ENCODE data around the gene NAPSA.

The NAPSA gene

DNA sequence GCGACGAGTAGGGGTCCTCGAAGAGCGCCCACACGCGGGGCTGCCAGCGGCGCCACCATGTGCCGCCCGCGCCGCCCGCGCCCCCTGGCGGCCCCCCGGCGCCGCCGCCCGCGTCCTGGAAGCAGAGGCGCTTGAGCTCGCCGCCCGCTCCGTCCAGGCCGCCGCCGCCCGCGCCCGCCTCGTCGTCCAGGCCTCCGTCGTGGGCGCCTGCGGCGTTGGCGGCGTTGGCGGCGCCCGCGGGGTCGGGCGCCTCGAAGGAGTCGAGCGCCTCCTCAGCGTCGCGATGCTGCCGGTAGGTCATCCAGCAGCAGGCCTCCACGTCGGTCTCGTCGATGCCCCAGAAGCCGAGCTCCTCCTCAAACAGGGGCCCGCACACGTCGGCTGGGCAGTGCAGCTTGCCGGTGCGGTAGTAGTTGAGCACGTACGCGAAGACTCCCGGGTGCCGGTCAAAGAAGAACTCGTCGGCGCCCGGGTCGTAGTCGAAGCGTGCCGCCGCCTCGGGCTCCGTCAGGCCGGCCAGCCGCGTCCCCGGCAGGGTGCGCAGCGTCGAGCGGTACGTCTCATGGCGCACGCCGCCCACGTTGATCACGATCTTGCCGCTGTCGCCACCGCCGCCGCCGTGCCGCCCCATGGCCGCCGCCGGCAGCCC is 37.1 kb downstream of the NAPSA start:
- peaks cover 54% of the 10 kb centered on the region for H3K4me1 Mint-ChIP-seq
- H3K9me3 Mint-ChIP-seq = no peaks in the 10 kb centered on the region
- H3K36me3 Mint-ChIP-seq (ENCODE audit: low read depth) = no peaks in the 10 kb centered on the region

DNA sequence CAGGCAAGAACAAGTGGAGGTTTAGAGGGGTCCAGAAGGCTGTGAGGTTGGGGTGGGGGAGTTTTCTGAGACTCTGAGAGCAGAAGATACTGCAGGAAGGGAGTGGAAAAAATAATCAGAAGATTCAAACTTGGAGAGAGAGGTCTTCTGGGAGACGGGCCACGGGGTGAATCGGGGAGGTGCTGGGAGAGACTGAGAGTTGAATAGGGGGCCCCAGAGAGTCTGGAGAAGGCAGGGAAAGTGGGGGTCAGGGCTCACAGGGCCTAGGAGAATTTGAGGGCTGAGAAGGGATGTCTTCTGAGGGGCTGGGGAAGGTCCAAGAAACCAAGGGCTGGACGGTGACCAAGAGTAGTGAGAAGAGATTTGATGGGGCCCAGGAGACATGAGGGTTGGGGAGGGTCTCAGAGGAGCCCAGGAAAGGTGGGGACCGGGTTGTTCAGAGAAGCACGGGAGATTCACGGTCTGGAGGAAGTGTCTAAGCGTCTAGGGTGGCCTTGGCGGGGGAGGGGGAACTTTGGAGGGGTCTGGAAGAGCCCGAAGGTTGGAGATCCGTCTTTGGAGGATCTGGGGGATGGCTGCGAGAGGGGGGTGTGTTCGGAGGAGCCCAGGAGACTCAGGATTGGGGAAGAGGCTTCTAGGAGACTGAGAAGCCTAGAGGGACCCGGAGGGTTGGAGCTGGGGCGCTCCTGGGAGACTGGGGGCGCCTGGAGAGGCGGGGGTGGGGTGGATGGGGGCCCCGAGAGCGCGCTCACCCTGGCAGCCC is 37.8 kb downstream of the NAPSA start:
- Mint-ChIP-seq H3K27me3 (ENCODE audit: low read depth) (peaks cover 44% of the 10 kb centered on the region), H3K4me1 (peaks cover 51% of the 10 kb centered on the region), H3K27ac (peak overlapping the region in 2 of 3 experiments; percentile 30 to 72), H3K4me3 (peak overlapping the region; percentile 76 to 88 (median 85)), H3K9me3 (no peaks in the 10 kb centered on the region), H3K36me3 (ENCODE audit: low read depth) (peaks cover under 1% of the 10 kb centered on the region)
- TF ChIP-seq, protein P1, sequence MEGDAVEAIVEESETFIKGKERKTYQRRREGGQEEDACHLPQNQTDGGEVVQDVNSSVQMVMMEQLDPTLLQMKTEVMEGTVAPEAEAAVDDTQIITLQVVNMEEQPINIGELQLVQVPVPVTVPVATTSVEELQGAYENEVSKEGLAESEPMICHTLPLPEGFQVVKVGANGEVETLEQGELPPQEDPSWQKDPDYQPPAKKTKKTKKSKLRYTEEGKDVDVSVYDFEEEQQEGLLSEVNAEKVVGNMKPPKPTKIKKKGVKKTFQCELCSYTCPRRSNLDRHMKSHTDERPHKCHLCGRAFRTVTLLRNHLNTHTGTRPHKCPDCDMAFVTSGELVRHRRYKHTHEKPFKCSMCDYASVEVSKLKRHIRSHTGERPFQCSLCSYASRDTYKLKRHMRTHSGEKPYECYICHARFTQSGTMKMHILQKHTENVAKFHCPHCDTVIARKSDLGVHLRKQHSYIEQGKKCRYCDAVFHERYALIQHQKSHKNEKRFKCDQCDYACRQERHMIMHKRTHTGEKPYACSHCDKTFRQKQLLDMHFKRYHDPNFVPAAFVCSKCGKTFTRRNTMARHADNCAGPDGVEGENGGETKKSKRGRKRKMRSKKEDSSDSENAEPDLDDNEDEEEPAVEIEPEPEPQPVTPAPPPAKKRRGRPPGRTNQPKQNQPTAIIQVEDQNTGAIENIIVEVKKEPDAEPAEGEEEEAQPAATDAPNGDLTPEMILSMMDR (IDR thresholded peaks at IDR 0.05; ENCODE audit: unreplicated experiment in 3 of 3) = no peak

More for the DNA sequence above, 37.1 kb downstream of the NAPSA start:
- Mint-ChIP-seq H3K27ac (no peak overlapping the region), H3K4me3 (peak overlapping the region in 1 of 3 experiments; percentile 31), H3K27me3 (ENCODE audit: low read depth) (peaks cover 43% of the 10 kb centered on the region)
- TF ChIP-seq, protein P1 (IDR thresholded peaks at IDR 0.05; ENCODE audit: unreplicated experiment in 3 of 3) = peak in 1 of 3 experiments; percentile 14

DNA sequence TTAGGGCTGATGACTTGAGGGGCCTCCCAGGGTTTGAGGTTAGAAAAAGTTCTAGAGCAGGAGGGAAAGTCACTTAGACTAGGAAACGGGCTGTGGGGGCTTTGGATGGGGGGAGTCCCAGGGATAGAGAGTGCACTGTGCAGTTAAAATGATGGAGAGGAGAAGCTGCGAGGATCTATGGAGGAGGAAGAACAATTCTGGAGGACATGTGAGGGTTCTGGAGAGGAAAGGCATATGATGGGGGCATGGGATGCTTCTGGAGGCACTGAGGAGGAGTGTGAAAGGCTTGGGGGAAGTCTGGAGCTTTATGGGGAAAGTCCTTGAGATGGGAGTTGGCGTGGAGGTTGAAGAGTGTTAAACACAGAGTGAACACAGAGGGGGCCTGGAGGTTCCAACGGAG is 38.4 kb downstream of the NAPSA start:
- Mint-ChIP-seq H3K9me3 (no peaks in the 10 kb centered on the region), H3K36me3 (ENCODE audit: low read depth) (peaks cover 4% of the 10 kb centered on the region), H3K4me1 (peaks cover 45% of the 10 kb centered on the region), H3K27me3 (ENCODE audit: low read depth) (peaks cover 47% of the 10 kb centered on the region), H3K27ac (peak overlapping the region in 2 of 3 experiments; percentile 30 to 72), H3K4me3 (peak overlapping the region; percentile 76 to 88 (median 85))
- TF ChIP-seq, protein P1 (IDR thresholded peaks at IDR 0.05; ENCODE audit: unreplicated experiment in 3 of 3) = no peak

DNA sequence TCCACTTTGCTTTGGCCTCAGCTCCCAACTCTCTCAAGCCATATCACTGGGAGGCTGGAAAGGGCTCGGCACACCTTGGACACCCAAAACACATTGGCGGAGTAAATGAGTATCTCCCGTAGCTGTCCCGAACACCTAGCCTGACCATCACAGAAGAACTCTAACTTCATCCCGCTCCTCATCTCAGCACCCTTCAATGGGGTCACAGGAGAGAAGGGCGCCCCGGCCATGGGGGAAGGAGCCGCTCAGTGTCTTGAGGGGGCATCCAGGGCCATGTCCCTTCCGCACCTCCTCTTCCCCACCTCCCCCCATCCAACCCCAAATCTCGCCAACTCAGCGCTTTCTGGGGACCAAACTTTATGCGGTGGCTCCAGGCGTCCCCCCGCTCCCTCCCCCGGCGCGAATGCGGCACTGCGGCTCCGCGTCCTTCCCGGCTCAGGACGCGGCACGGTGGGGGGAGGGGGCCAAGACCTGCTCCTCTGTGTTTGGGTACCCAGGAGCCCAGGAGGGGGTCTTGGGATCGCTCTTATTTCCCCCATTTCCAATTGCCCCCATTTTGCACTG is 39.3 kb downstream of the NAPSA start:
- Mint-ChIP-seq H3K4me1 (peaks cover 38% of the 10 kb centered on the region), H3K36me3 (ENCODE audit: low read depth) (peaks cover 4% of the 10 kb centered on the region), H3K4me3 (peak overlapping the region; percentile 82 to 88 (median 85)), H3K27me3 (ENCODE audit: low read depth) (peaks cover 47% of the 10 kb centered on the region), H3K27ac (no peak overlapping the region), H3K9me3 (no peaks in the 10 kb centered on the region)
- TF ChIP-seq, protein P1 (IDR thresholded peaks at IDR 0.05; ENCODE audit: unreplicated experiment in 3 of 3) = no peak

DNA sequence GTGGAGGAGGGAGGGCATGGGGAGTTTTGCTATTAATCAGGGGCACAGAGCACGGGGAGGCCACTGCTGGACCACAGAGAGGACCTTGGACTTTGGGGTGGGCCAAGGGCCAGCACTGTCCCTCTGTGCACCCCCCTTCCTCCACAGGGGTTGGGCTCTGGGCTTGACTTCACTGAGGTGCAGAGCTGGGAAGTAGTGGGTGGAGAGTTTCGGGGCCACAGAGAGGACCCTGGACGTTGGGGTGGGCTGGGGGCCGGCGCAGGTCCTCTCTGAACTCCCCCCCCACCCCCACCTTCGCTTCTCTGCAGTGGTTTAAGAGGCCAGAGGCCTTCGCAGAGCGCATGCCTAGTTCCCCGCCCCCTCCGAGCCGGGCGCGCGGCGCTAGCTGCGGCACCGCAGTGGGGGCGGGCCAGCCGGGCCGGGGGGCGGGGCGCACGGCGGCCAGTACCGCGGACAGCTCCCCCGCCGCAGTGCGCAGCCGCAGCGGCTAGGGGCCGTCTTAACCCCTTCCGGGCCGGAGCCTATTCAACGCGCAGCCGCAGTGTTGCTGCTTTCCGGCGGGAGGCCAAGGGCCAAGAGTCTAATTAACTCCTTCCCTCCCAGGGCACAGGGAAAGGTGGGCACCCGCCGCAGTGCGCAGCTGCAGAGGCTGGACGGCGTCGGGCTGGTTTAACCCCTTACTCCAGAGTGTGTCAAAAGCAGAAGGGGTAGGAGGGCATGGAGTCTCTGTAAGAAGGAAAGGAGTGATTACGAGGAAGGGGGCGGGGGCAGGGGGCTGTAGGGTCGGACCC is 39.9 kb downstream of the NAPSA start:
- H3K36me3 Mint-ChIP-seq (ENCODE audit: low read depth) = peaks cover 4% of the 10 kb centered on the region
- no peaks in the 10 kb centered on the region for H3K9me3 Mint-ChIP-seq
- H3K27ac Mint-ChIP-seq = peak overlapping the region in 1 of 3 experiments; percentile 36
- H3K4me1 Mint-ChIP-seq = peaks cover 37% of the 10 kb centered on the region
- peak overlapping the region; percentile 82 to 84 (median 83) for H3K4me3 Mint-ChIP-seq
- H3K27me3 Mint-ChIP-seq (ENCODE audit: low read depth) = peaks cover 51% of the 10 kb centered on the region
- TF ChIP-seq, protein P1 (IDR thresholded peaks at IDR 0.05; ENCODE audit: unreplicated experiment in 3 of 3) = no peak
